GM18517 (cell line): ENCODE data around the gene MAPK1.
"Not testable (repeated sequence)": the region's sequence is repeated elsewhere in the genome, so short reads cannot be mapped to it uniquely, and the experiment has no call there.

Experiments
- ATAC-seq: cut with Tn5 transposase; IDR thresholded peaks from one replicate; pipeline ENCODE4 v1.9.1; 2021; ENCODE audit warnings: mild to moderate bottlenecking, moderate library complexity; ENCODE audit not compliant: unreplicated experiment

MAPK1 gene

DNA sequence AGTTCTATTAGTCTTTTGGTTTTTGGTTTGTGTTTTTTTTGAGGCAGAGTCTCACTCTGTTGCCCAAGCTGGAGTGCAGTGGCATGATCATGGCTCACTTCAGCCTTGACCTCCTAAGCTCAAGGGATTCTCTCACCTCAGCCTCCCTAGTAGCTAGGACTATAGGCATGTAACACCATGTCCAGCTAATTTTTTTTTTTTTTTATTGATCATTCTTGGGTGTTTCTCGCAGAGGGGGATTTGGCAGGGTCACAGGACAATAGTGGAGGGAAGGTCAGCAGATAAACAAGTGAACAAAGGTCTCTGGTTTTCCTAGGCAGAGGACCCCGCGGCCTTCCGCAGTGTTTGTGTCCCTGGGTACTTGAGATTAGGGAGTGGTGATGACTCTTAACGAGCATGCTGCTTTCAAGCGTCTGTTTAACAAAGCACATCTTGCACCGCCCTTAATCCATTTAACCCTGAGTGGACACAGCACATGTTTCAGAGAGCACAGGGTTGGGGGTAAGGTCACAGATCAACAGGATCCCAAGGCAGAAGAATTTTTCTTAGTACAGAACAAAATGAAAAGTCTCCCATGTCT is 15.4 kb upstream of the MAPK1 start:
- ATAC-seq = not testable (repeated sequence)

DNA sequence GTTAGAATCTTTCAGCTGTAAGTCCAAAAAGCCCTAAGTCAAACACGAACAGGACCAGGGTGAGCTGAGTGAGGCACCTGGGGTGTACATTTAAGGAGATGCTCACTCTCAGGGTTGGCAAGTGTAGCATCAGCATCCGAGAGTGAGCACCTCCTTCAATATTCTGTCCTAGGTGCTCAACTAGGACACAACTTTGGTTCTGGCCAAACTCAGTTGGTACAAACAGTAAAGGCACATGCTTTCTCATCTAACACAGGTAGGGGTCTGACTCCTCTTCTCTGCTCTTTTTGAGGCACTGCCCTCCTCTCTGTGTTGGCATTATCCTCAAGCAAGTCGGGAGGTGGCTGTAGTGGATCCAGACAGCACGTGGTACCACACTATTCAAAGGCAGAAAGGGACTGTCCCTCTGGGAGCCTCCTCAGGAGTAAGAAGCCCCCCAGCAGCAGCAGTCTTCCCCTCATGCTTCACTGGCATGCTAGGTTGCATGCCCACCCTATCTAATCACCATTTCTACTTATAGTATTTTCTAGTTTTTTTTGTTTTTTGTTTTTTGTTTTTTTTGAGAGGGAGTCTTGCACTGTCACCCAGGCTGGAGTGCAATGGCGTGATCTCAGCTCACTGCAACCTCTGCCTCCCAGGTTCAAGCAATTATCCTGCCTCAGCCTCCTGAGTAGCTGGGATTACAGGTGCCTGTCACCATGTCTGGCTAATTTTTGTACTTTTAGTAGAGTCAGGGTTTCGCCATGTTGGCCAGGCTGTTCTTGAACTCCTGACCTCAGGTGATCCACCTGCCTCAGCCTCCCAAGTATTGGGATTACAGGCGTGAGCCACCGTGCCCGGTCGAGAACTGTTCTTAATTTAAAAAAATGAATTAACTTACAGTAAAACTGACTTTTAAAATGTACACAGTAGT is 14.7 kb upstream of the MAPK1 start:
- no peak for ATAC-seq

- ATAC-seq = no peak
These were observed 9.2 kb upstream of the MAPK1 start for GRCh38 chr22:21876486-21877176.

DNA sequence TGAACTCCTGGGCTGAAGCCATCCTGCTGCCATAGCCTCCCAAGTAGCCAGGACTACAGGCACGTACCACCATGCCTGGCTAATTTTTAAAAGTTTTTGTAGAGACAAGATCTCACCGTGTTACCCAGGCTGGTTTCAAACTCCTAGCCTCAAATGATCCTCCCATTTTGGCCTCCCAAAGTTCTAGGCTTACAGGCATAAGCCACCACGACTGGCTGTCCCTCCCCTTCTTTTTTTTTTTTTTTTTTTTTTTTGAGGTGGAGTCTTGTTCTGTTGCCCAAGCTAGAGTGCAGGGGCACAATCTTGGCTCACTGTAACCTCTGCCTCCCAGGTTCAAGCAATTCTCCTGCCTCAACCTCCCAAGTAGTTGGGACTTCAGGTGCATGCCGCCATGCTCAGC is 7.5 kb upstream of the MAPK1 start:
- not testable (repeated sequence) for ATAC-seq

GRCh38 chr22:21873619-21874018 is 6.2 kb upstream of the MAPK1 start:
- no peak for ATAC-seq

- ATAC-seq = not testable (repeated sequence)
These were observed 5.3 kb upstream of the MAPK1 start for GRCh38 chr22:21872741-21873140.

GRCh38 chr22:21868651-21869050 is 1.2 kb upstream of the MAPK1 start:
- no peak for ATAC-seq

DNA sequence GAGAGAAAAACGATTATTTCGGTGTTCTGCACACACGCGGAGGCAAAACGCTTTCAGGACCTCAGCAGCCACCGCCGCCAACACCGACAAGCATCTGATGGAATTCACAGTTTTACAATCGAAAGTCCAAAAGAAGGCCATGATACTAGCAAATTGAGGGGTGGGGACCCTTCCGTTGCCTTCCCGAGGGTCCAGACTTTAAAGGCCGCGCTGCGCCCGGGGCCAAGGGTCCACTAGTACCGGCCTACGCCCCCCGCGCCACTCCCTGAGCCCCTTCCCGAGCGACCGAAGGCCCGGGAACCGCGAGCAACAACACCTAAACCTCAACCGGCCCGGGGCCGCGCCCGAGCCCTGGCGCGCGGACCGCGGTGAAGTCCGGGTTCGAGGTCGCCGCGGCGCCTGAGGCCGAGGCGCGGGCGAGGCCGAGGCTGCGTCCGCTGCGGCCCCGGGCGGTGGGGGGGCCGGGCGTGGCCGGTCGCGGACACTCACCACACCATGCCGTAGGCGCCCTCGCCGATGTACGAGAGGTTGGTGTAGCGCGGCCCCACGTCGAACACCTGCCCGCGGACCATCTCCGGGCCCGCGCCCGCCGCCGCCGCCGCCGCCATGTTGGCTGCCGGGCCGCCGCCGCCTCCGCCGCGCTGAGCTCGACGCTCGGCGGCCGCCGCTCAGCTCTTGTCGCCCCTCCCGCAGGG is 465 bp downstream of the MAPK1 start:
- peak; percentile 20 for ATAC-seq

GRCh38 chr22:21865041-21865440 is 2.4 kb downstream of the MAPK1 start:
- ATAC-seq = no peak

- ATAC-seq = no peak
These were observed 4.8 kb downstream of the MAPK1 start for GRCh38 chr22:21862386-21863245.

DNA sequence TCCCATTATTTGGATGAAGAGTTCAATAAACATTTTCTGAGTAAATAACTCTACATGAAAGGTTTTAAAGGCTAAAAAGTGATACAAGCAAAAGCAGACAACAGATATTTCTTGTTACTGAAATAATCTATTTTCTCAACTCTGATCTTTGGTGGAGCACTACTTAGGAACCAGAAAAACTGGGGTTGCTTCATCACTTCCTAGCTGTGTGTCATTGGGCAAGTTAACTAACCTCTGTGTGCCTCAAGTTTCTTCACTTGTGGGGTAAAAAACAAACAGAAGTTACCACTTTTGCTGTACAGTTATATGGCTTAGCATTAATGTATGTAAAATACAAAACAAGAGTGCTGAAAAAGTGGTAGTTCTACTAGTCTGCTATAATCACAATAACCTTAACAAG is 5.6 kb downstream of the MAPK1 start:
- ATAC-seq = no peak

GRCh38 chr22:21861264-21861848 is 6.1 kb downstream of the MAPK1 start:
- no peak for ATAC-seq

GRCh38 chr22:21860491-21861039 is 6.9 kb downstream of the MAPK1 start:
- ATAC-seq = no peak

DNA sequence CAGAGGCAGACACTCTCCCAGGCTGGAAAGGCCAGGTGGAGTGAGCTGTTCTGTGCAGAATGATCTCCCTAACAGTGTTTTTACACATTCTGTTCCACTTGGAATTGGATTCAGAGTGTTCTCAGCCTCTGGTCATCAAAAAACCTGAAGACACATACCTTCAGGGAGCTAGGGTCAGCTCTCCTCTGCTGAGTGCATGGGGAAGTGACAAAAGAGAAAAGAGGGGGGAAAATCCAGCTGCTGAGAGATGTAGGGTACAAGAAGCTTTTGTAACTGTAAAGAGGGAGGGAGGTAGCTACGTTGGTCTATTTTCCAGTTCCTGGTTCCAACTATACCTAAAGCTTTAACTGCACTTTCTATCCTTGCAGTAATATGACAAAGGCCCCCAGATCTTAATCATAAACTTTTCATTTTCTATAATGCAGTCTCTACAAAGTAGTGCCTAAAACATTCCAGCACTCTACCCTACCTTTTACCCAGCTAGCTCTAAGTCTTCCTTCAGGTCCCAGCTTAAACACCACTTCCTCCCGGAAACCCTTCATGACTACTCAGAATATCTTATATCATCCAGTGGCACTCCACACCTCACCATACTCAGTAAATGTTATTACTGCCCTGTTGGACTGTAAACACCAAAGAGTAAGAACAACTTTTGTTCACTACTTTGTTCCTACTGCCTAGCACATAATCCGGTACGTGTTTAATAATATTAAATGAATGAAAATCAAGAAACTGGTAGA is 9.2 kb downstream of the MAPK1 start:
- no peak for ATAC-seq

- ATAC-seq = no peak
These were observed 9.9 kb downstream of the MAPK1 start for GRCh38 chr22:21857481-21857914.

GRCh38 chr22:21856868-21857267 is 10.6 kb downstream of the MAPK1 start:
- no peak for ATAC-seq

DNA sequence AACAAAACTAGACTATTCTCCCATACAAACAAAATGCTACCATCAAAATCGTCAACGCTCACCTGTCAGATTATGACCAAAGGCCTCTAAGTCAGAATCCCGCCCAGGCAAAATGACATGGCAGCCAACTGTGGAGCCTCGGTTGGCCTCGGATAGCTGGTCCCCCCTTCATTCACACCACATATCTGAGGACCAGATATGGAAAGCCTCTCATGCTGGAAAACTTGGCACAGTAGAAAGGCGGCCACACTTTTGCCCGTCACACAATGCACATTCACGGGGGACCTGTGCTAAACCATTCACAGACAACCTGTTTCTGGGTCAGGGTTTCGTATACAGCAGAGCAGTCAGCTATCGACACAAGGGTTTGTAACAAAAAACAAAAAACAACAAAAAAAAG is 11.2 kb downstream of the MAPK1 start:
- ATAC-seq = no peak

DNA sequence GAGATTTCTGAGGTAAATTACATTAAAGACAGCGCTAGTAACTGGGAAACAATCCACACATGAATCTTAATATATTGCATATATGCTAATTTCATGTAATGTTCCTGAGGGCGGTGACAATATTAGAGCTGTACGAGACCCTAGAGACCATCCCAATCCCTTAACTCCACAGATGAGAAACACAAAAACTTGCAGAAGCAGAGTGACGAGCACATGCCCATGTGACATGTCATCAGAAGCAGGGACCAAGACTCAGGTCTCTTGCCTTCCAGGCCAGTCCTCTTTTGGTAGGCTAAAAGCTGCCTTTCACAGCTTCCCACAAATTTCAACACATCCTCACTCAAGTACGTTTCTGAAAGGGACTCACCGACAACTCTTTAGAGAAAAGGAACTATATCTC is 11.8 kb downstream of the MAPK1 start:
- ATAC-seq = no peak

DNA sequence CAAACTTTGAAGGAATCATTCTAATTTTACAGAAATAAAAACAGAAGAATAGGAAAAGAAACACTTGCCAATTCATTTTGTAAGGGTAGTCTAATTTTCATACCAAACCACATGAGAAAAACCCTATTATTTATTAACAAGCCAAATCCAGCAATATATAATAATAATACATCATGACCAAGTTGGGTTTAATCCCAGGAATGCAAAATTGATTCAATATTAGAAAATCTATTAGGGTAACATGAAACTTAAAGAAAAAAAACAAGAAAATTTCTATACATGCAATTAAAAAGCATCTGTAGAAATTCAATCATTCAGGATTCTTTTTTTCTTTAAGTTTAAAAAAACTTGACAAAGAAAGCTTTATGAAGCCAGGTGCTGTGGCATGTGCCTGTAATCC is 16.8 kb downstream of the MAPK1 start:
- ATAC-seq = no peak
